Measurements from ENCODE around the gene LRRC17. TPM values are rescaled to one million over a fixed set of nuclear protein-coding genes. Genes with fewer than 3 reads are reported as not detected.

Gene LRRC17
- total and polyA plus RNA-seq, 9 of the 15 experiments (the other 6 are each of a cell fraction or from before 2014, with no cell fraction given): 0.03 to 0.18 (median 0.12) TPM; not detected in 5

- no peak for TF ChIP-seq ZBTB33 (CRISPR knock-in tag; IDR thresholded peaks at IDR 0.05)
- TF ChIP-seq CC2D1A (IDR thresholded peaks at IDR 0.05): peak; percentile 87
- peak; percentile 97 for TF ChIP-seq RBM25 (IDR thresholded peaks at IDR 0.05; ENCODE audit: low read depth, low read length, severe bottlenecking)
- no peak for TF ChIP-seq E2F5 (CRISPR knock-in tag; IDR thresholded peaks at IDR 0.05)
- peak; percentile 90 for TF ChIP-seq CHAMP1 (IDR thresholded peaks at IDR 0.05)
- no peak for TF ChIP-seq ZNF133 (CRISPR knock-in tag; IDR thresholded peaks at IDR 0.05)
- TF ChIP-seq ZBTB7A (IDR thresholded peaks at IDR 0.05; ENCODE audit: borderline replicate concordance, control insufficient read depth, low read depth, low read length): no peak
- TF ChIP-seq SMARCE1 (IDR thresholded peaks at IDR 0.05): no peak
- peak; percentile 61 for TF ChIP-seq MYBL2 (IDR thresholded peaks at IDR 0.05; ENCODE audit: low read depth)
- TF ChIP-seq MYBL2 (CRISPR knock-in tag; IDR thresholded peaks at IDR 0.05; ENCODE audit: borderline replicate concordance): no peak
- no peak for TF ChIP-seq MEF2A (IDR thresholded peaks at IDR 0.05; ENCODE audit: control insufficient read depth, low read depth, low read length)
- peak; percentile 77 for TF ChIP-seq ASH1L (IDR thresholded peaks at IDR 0.05; ENCODE audit: borderline replicate concordance, low read depth, partially characterized antibody)
- no peak for TF ChIP-seq CAMTA2 (CRISPR knock-in tag; conservative IDR thresholded peaks at IDR 0.05)
- no peak for TF ChIP-seq ZNF583 (CRISPR knock-in tag; IDR thresholded peaks at IDR 0.05)
- no peak for TF ChIP-seq ZNF507 (tag; conservative IDR thresholded peaks at IDR 0.05)
- peak; percentile 84 for TF ChIP-seq NFYB (IDR thresholded peaks at IDR 0.05; ENCODE audit: extremely low read depth, insufficient read length)
- TF ChIP-seq TCFL5 (CRISPR knock-in tag; conservative IDR thresholded peaks at IDR 0.05): no peak
Measured at GRCh38 chr7:102994567-102994966, 81.8 kb downstream of the LRRC17 start (continued).
